ENCODE measurements around the gene ST8SIA5.
A peak's percentile ranks its signal among the peaks of the same experiment; 100 is the strongest.

ST8SIA5 gene

DNA sequence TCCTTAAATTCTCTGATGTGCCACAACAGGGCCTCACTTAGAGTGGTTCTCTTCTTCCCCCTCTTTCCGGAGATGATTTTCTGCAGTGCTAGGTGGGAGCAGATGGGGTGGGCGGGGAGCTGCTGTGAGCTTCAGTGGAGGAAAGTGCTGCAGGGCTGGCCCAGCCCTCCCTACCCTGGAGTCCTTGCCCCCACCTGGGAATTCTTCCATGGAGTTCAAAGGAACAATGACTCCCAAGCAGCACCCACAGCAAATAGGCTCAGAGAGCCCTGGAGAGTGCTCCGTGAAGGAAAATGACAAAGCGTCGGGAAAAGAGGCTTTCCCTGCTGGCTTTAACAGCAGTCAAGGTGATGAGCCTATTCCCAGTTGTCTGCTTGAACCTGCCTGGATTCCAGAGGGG lies 128.6 kb downstream of the ST8SIA5 start:
- DNase-seq (ENCODE audit: low spot score), result no peak

- DNase-seq (ENCODE audit: low spot score), result no peak
Observed at GRCh38 chr18:46627136-46627535, 129.7 kb downstream of the ST8SIA5 start.

GRCh38 chr18:46625069-46625468 lies 131.8 kb downstream of the ST8SIA5 start:
- no peak for DNase-seq (ENCODE audit: low spot score)

DNA sequence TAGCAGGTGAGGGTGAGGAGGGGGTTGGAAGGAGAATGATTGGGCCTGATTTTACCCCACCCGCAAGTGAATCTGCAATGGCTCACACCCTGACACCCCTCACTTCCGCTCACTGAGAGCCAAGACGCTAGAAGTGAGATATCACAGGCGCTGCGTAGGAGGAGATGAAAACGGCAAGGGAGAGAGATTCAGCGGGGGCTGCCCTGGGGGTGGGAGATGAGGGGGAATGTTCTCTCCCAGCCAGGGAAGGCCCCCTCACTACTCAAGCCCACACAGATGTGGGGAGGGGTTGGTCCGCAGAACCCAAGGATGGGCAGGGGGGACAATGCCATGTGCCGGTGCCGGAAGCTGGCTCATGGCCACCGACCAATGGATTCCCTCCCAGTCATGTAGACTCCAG lies 132.7 kb downstream of the ST8SIA5 start:
- no peak for DNase-seq (ENCODE audit: low spot score)

DNA sequence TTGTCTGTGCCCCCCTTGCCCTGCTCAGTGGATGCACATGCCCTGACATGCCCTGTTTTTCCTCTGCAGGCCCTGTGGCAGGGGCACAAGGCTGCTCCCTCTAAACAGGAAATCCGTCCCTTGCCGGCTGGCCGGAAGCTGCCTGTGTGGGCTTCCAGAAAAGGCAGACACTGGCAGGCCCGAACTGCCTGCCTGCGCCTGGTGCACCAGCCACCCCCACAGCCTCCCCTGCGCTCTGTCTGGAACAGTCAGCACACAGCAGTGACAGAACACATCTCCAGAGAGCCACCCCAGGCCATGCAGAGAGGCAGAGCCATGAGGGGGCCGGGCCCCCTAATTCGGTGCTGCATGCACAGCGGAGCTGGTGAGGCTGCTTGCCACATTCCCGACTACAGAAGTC lies 133.3 kb downstream of the ST8SIA5 start:
- peak; percentile 39 for DNase-seq (ENCODE audit: low spot score)

- peak; percentile 31 for DNase-seq (ENCODE audit: low spot score)
Observed at GRCh38 chr18:46622999-46623398, 133.9 kb downstream of the ST8SIA5 start.

DNA sequence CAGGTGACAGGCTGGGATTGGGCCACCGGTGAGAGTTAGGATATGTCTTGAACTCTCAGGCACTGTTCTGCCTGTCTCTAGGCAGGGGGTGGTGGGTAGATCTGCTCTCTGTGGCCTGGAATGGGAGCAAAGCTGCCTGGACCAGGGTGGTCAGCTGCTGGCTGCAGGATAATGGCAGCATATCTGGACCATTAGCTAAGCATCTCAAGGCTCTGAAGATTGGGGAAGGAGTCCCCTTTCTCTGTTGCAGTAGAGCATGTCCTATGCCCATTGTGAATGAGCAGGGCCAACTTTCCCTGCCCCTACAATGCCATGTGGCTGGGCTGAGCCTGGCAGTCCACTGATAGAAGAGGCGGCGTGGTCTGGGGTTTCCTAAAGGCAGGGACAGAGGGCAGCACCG lies 134.4 kb downstream of the ST8SIA5 start:
- no peak for DNase-seq (ENCODE audit: low spot score)

- DNase-seq (ENCODE audit: low spot score), result no peak
Observed at GRCh38 chr18:46621871-46622270, 135.0 kb downstream of the ST8SIA5 start.

- DNase-seq (ENCODE audit: low spot score), result no peak
Observed at GRCh38 chr18:46621111-46621766, 135.6 kb downstream of the ST8SIA5 start.

GRCh38 chr18:46619559-46619958 lies 137.3 kb downstream of the ST8SIA5 start:
- DNase-seq (ENCODE audit: low spot score), result no peak

Measured in GM03348 (cell line).